Dermis microvascular lymphatic vessel endothelial cell (primary cell): ENCODE results near the gene NTRK3. TPM values are rescaled to one million over a fixed set of nuclear protein-coding genes. Genes with fewer than 3 reads are reported as not detected.

Experiments
- DNase-seq, 2 donors: peaks; one replicate each; pipeline versions ENCODE4 v3.0.0 to v3.0.0-alpha.2; 2010; ENCODE audit warnings: low read depth in 2 of 2
- total RNA-seq: library from RNA; depleted of rRNA; stranded (reverse); fragments of >200 nt; gene quantifications from 2 replicates; pipeline ENCODE4 v1.2.1, GENCODE V29; 2014

NTRK3 gene
- total RNA-seq, 1 donor from 2014 or later, result not detected

GRCh38 chr15:87944050-87944449 is 312.5 kb downstream of the NTRK3 start:
- no peak for DNase-seq

DNA sequence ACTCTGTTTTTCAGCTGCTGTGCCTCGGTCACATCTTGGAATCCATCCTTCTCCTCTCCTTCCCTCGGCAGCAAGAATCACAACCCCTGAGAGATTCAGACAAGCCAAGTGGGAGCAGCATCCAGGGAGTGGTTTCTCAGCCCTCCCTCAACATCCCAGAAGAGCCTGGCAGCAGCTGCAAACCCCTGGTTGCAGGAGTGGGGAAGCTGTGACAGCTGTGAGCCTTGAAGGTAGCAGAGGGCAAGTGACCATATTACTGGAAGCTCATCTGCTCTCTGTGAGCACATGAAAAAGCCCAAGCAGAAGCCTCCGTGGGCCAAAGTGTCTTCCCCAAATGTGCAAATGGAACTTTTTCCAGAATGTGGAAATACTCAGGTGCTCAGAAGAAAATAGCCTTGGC is 312.9 kb downstream of the NTRK3 start:
- DNase-seq, result no peak

DNA sequence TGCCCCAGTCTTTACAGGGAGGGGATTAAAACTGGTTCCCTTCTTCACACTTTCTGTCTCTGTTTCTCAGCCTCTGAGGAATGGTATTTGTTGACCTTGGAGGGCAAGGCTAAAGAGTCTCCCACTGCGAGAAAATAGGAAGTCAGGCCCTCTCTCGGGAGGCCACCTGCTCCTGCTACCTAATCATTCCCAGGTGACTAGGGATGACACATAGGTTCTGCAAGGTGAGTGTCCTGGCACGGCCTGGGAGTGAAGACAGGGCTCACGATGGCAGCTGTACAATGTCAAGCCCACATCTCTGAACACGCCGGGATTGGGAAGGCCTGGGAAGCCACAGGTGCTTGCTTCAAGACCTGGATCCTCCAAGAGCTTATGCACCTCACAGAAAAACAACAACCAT is 314.2 kb downstream of the NTRK3 start:
- no peak for DNase-seq

DNA sequence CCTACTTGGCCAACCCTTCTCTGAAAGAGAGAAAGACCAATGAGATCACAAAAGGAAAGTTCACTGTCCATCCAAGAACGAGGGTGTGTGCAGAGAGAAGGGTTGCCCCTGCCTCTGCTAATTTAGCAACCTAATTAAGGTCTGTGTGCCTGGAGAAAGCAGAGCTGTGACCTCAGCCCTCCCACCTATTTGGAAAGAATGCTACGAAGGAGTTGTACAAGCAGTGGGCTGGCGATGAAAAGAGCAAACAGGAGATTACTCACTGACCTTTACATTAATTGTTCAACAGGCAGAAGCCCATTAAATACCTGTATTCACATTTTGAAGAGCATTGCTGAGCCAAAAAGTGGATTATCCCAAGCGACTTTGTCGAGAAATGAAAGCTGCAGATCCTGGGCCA is 314.9 kb downstream of the NTRK3 start:
- DNase-seq, result no peak

GRCh38 chr15:87940768-87941167 is 315.8 kb downstream of the NTRK3 start:
- DNase-seq, result no peak

GRCh38 chr15:87939848-87940457 is 316.6 kb downstream of the NTRK3 start:
- DNase-seq, result no peak

DNA sequence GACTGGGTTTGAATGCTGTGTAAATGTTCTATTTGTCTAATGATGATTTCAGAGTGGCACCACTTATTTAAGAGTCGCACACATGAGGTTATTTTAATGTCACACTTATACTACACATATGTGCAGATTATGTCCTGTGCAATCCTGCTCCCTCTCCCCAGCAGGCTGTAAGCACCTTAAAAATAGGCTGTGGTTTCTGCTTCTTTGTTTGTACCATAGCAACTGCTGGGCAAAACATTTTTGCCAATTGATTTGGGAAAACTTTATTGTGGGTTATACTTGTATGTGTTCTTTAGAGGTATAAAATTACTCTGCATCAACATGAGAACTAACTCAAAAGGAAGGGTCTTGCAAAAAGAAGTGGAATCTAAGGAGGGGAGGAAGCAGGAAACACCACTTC is 318.5 kb downstream of the NTRK3 start:
- no peak for DNase-seq

DNA sequence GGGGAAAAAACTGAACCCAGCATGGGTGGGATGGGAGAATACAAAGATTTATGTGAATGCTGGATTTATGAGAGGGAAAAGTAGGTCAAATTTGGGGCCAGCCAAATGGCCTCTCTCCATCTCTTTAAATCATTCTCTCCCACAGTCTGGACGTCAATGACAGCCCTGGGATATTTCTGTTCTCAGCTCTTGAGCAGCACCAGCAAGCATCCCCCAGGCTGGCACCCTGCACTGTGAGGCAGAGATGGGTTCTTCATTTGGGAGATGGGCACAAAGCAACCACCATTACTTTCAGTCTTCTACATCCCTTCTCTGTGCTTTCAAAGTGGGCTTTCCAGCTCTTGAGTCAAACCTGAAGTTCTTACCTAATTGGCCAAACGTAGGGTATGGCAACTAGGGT is 321.0 kb downstream of the NTRK3 start:
- no peak for DNase-seq

- no peak for DNase-seq
Measured at GRCh38 chr15:87931584-87931983, 325.0 kb downstream of the NTRK3 start.

DNA sequence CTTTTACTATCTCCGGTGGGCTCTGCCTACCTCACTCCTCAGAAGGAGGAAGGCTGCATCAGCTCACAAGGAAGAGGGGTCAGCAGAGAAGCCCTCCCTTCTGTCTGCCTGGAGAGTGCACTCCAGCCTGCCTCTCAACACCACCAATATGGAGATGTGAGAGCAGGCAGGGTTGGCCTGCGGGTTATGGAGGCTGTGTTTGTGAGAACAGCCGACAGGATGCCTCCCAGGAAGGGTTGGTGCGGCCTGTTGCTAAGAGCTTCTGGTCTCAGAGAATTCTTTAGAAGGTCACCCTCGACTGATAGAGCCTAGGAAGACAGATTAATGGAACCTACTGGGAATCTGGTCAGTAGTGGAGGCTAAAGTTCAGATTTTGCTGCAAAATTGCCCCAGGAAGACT is 326.1 kb downstream of the NTRK3 start:
- no peak for DNase-seq

DNA sequence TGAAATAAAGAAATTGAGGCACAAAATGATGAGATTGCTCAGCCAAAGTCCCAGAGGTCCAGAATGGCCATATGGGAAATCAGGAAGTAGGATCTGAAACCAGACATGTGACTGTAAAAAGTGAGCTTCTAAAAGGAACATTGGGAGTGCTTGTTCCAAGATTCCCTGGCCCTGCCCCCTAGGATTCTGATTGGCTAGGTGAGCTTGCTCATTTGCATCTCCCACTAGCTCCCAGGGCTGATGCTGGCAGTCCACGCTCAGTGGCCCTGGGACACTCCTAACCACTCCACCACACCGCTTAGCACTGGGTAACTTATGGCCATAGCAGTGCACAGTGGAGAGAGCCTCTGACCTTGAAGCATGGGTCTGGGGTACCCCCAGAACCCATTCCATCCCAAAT is 326.7 kb downstream of the NTRK3 start:
- no peak for DNase-seq

DNA sequence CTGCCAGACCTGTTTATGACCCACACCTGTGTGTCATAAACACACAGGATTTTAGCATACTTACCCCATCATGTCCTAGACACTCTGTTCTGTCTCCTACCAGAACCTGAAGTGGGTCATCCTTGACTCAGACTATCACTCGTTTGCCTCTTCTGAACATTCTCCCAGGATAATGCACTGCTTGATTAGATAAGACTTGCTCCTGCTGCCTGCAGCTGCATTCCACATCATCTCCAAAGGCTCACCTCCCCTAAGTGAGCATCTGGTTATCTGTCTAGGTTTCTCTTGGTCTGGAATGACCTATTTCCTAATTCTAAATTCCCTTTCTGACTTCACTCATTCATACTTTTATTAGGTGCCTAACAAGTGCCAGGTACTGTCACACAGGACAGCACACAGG is 332.1 kb downstream of the NTRK3 start:
- DNase-seq, result no peak

GRCh38 chr15:87919064-87919463 is 337.5 kb downstream of the NTRK3 start:
- no peak for DNase-seq

GRCh38 chr15:87917480-87917879 is 339.1 kb downstream of the NTRK3 start:
- no peak for DNase-seq

DNA sequence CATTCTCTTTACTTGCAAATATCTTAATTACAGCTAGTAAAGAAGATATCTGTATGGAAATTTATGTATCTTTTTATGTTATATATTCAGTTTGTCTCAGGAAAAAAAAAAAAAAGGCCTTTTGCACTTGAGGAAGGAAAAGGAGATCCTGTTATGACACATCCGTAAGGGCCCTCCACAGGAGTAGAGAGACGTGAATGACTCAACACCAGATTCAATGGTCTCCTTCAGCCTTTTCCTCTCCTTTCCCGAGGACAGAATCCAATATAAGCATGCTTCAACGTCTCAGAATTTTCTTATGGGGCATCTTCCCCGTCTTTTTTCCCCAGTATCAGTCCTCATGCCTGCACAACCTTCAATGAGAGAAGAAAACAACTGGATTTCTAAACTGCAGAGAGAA is 340.3 kb downstream of the NTRK3 start:
- no peak for DNase-seq

GRCh38 chr15:87910301-87910700 is 346.2 kb downstream of the NTRK3 start:
- no peak for DNase-seq

DNA sequence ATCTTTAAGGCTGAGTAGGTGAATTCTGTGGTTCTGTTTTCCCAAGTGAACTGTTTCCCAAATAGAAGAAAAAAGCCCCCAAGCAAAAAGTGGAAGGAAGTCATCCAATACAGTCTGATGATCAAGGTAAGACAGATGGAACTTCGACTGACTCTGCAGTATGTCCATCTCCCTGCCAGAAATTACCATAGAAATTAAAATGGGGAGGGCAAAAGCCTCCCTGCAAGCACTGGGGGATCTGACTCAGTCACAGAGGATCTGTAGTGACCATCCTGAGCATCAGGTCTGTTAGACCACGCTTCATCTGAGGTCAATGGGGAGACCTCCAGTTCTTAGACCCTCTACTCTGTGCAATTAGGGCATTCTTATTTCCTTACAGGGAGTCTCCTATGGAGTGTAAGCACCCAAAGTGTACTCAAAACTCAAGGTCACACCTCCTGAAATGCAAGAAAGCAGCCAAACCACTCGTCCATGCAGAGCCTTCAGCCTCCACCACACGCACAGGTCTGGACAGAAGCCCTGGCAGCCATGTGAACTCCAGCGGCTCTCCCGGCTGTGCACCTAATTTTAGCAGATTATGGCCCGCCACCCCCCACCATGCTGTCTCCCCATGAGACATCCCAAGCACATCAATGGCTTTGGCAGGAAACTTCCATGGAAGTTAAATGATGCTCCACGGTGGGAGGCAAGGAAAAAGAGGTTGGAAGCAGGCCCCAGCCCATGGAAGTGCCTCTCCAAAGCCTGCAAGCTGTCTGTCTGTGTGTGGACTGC is 348.7 kb downstream of the NTRK3 start:
- DNase-seq, result no peak

- no peak for DNase-seq
Measured at GRCh38 chr15:87906444-87906843, 350.1 kb downstream of the NTRK3 start.

- DNase-seq, result no peak
Measured at GRCh38 chr15:87902772-87903426, 353.6 kb downstream of the NTRK3 start.

DNA sequence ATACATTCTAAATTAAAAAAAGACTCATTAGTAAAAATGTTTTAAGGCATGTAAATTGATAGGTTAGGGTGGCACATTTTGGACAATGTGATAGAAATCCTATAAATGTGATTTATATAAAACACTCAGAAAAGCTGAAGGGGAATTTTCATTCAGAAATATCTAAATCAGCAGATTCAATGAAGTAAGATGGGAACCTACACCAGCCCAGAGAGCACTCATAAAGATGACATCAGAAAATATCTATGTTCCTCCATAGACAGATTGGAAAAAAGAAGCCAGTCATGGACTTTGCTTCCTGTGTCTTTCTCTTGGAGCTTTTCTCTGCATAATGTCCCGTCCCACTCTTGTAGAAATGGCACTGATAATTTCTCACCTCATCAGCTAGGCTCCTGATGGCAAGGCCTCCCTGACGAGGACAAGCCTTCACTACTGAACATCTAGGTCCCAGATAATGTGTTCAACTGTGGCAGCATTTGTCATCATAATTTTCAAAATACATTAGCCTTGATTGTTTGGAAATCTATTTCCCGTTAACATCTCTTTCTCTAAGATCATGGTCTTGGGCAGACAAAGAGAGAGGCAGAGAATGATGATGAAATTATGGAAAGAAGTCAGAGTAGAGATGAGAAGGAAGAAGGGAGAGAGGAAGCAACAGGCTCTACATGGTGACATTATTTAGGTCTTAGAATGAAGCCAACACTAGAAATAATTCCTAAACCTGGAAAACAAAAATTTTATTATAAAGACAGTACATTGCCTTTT is 354.4 kb downstream of the NTRK3 start:
- DNase-seq, result no peak

DNA sequence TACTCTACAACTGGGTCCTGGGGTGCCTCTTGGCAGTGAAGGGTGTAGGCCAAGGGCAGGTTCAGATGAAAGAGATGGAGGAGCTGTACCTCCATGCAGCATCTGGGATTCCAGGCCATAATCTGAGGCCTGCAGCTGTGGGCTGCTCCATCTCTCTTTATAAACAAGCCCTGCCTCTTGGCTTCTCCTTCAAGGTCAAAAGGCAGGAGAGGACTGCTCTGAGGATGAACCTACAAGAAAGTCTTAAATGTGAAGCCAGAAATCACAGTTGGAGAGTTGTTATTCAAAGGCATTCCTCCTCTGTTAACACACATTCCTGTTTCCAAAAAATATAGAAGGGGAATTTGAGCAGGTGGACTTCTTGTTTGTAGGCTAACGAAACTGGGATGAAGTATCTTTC is 355.5 kb downstream of the NTRK3 start:
- no peak for DNase-seq

- DNase-seq, result no peak
Measured at GRCh38 chr15:87896936-87897335, 359.6 kb downstream of the NTRK3 start.
